ENCODE results near the gene ZNF253. TPM values are rescaled to one million over a fixed set of nuclear protein-coding genes. Genes with fewer than 3 reads are reported as not detected.
"Not testable (repeated sequence)": the region's sequence is repeated elsewhere in the genome, so short reads cannot be mapped to it uniquely, and the experiment has no call there.

The ZNF253 gene
- total RNA-seq, 1 experiment from 2014 or later, result not detected

DNA sequence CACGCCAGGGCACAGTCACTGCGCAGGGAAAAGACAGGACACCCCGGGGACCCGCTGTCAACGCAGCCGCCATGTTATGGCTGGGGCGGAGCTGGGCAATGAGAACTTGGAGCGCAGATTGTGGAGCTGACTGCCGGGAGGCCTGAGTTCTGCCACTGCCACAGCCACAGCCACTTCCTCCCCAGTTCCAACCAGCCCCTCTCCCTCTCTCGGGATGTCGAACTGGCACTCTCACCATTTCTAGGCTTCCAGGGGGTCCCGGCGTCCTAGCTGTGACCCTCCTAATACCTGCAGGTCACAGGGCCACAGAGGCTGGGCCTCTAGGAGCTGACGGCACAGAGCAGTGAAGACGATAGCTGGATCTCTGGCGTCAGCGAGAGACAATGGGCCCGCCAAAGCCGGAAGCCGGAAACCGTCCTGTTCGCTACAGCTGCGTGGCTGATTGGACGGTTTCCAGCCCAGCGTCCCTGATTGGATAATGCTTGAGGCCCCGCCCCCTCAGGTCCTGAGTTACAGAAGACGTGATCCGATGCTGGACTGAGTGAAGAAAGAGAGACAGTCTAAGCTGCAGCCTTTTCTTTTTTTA lies 44.2 kb upstream of the ZNF253 start, which contains the start of gene ZNF506:
Gene ZNF506 (minus strand): TSS at position 385 of the 586 bp plus-strand sequence. CDS start 147 bp downstream, at position 238.
- ChIA-PET RAD21 (ENCODE audit: low non-redundant PET in 1 of 2, low total read pairs in 2 of 2, uncharacterized antibody in 2 of 2, unreplicated experiment in 2 of 2) (no interaction called here), CTCF (no interaction called here), POLR2A (no interaction called here)
- Histone ChIP-seq H3K9ac (ENCODE audit: low read length) (no peak within 1 kb of the TSS), H3K4me2 (ENCODE audit: low read length) (no peak within 1 kb of the TSS), H3K27me3 (ENCODE audit: insufficient read depth, low read length) (no peaks in the 10 kb centered on the region), H4K20me1 (ENCODE audit: insufficient read depth) (no peaks in the 10 kb centered on the region), H3K4me1 (ENCODE audit: control insufficient read depth in 1 of 2, insufficient read depth in 2 of 2, low read length in 2 of 2) (no peaks in the 10 kb centered on the region), H2AFZ (ENCODE audit: low read depth, low read length, poor library complexity, severe bottlenecking) (no peak within 1 kb of the TSS), H3K9me2 (ENCODE audit: insufficient read depth) (no peaks in the 10 kb centered on the region), H3K9me3 (ENCODE audit: control insufficient read depth in 1 of 2, insufficient read depth in 1 of 2, low read depth in 1 of 2, low read length in 2 of 2) (peaks cover 0 to 3% of the 10 kb centered on the region in 2 experiments; a peak in 2 of 4 replicates), H3K4me3 (replicated peaks in 1 of 2; ENCODE audit: low read depth in 1 of 2, low read length in 2 of 2) (no peak within 1 kb of the TSS), H3K36me3 (ENCODE audit: control insufficient read depth in 1 of 2, insufficient read depth in 2 of 2, low read length in 2 of 2) (no peaks in the 10 kb centered on the region), H3K27ac (ENCODE audit: low read depth, low read length) (no peak within 1 kb of the TSS), H3K79me2 (ENCODE audit: insufficient read depth, low read length) (no peaks in the 10 kb centered on the region)
- ATAC-seq (no peak), DNase-seq (ENCODE audit: low read depth, low spot score) (no peak)
- intact Hi-C loops (cut with micrococcal nuclease), result no loop called here
- no peak for TF ChIP-seq EZH2phosphoT487 (IDR thresholded peaks at IDR 0.05; ENCODE audit: borderline replicate concordance)
- no peak for TF ChIP-seq SIN3A (IDR thresholded peaks at IDR 0.05; ENCODE audit: low read depth)
- TF ChIP-seq JUND (IDR thresholded peaks at IDR 0.05), result no peak
- no peak for TF ChIP-seq ELF1 (IDR thresholded peaks at IDR 0.05; ENCODE audit: borderline replicate concordance, low read depth)
- TF ChIP-seq POLR2A (IDR thresholded peaks at IDR 0.05; ENCODE audit: borderline replicate concordance, extremely low read depth, insufficient read depth, insufficient read length), result no peak
- TF ChIP-seq YY1 (IDR thresholded peaks at IDR 0.05; ENCODE audit: extremely low read depth, insufficient replicate concordance, low read depth, low read length), result no peak
- TF ChIP-seq FOSL1 (IDR thresholded peaks at IDR 0.05; ENCODE audit: low read depth), result no peak
- no peak for TF ChIP-seq TCF7L2 (IDR thresholded peaks at IDR 0.05; ENCODE audit: borderline replicate concordance, extremely low read depth, insufficient read depth, insufficient read length)
- TF ChIP-seq, protein P1, sequence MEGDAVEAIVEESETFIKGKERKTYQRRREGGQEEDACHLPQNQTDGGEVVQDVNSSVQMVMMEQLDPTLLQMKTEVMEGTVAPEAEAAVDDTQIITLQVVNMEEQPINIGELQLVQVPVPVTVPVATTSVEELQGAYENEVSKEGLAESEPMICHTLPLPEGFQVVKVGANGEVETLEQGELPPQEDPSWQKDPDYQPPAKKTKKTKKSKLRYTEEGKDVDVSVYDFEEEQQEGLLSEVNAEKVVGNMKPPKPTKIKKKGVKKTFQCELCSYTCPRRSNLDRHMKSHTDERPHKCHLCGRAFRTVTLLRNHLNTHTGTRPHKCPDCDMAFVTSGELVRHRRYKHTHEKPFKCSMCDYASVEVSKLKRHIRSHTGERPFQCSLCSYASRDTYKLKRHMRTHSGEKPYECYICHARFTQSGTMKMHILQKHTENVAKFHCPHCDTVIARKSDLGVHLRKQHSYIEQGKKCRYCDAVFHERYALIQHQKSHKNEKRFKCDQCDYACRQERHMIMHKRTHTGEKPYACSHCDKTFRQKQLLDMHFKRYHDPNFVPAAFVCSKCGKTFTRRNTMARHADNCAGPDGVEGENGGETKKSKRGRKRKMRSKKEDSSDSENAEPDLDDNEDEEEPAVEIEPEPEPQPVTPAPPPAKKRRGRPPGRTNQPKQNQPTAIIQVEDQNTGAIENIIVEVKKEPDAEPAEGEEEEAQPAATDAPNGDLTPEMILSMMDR (IDR thresholded peaks at IDR 0.05 in 2 of 3, conservative IDR thresholded peaks at IDR 0.05 in 1 of 3; ENCODE audit: borderline replicate concordance in 1 of 3, insufficient read depth in 1 of 3, low read depth in 2 of 3, low read length in 2 of 3), result no peak
- no peak for TF ChIP-seq ZFX (IDR thresholded peaks at IDR 0.05)
- no peak for TF ChIP-seq CEBPB (IDR thresholded peaks at IDR 0.05; ENCODE audit: low read depth)
- no TSS peak for BruUV-seq (replicated peaks)

DNA sequence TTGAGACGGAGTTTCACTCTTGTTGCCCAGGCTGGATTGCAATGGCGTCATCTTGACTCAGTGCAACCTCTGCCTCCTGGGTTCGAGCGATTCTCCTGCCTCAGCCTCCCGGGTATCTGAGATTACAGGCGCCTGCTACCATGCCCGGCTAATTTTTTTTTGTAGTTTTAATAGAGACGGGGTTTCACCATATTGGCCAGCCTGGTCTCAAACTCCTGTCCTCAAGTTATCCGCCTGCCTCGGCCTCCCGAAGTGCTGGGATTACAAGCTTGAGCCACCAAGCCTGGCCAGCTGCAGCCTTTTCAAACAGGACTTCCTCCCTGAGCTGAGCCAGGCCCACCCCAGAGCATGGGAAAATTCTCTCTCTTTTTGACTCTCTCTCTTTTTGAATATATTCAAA lies 43.7 kb upstream of the ZNF253 start:
- H3K4me1 ChIP-seq (ENCODE audit: control insufficient read depth in 1 of 2, insufficient read depth in 2 of 2, low read length in 2 of 2); CTCF ChIA-PET; H3K27me3 ChIP-seq (ENCODE audit: insufficient read depth, low read length); DNase-seq (ENCODE audit: low read depth, low spot score); H3K36me3 ChIP-seq (ENCODE audit: control insufficient read depth in 1 of 2, insufficient read depth in 2 of 2, low read length in 2 of 2); H3K4me2 ChIP-seq (ENCODE audit: low read length); H2AFZ ChIP-seq (ENCODE audit: low read depth, low read length, poor library complexity, severe bottlenecking); ATAC-seq; H3K27ac ChIP-seq (ENCODE audit: low read depth, low read length); intact Hi-C loops (cut with micrococcal nuclease); H3K9ac ChIP-seq (ENCODE audit: low read length); RAD21 ChIA-PET (ENCODE audit: low non-redundant PET in 1 of 2, low total read pairs in 2 of 2, uncharacterized antibody in 2 of 2, unreplicated experiment in 2 of 2); BruUV-seq (replicated peaks); H3K79me2 ChIP-seq (ENCODE audit: insufficient read depth, low read length); H4K20me1 ChIP-seq (ENCODE audit: insufficient read depth); H3K9me3 ChIP-seq (ENCODE audit: control insufficient read depth in 1 of 2, insufficient read depth in 1 of 2, low read depth in 1 of 2, low read length in 2 of 2); H3K9me2 ChIP-seq (ENCODE audit: insufficient read depth); H3K4me3 ChIP-seq (replicated peaks in 1 of 2; ENCODE audit: low read depth in 1 of 2, low read length in 2 of 2); POLR2A ChIA-PET: not testable (repeated sequence)

Measured in HCT116 (cell line).